GM18520 (cell line): Measurements from ENCODE around the gene MSI2.

Source experiments
- ATAC-seq: cut with Tn5 transposase; IDR thresholded peaks from one replicate; pipeline ENCODE4 v1.9.1; 2021; ENCODE audit not compliant: unreplicated experiment

Gene MSI2

GRCh38 chr17:57532556-57532955 is 276.2 kb downstream of the MSI2 start:
- ATAC-seq: no peak

- no peak for ATAC-seq
Observed at GRCh38 chr17:57532966-57533365, 276.6 kb downstream of the MSI2 start.

GRCh38 chr17:57533684-57534305 is 277.5 kb downstream of the MSI2 start:
- no peak for ATAC-seq

GRCh38 chr17:57534863-57535248 is 278.5 kb downstream of the MSI2 start:
- ATAC-seq: no peak

GRCh38 chr17:57535249-57535966 is 279.1 kb downstream of the MSI2 start:
- no peak for ATAC-seq

GRCh38 chr17:57536289-57536688 is 280.0 kb downstream of the MSI2 start:
- ATAC-seq: no peak

GRCh38 chr17:57536789-57537523 is 280.6 kb downstream of the MSI2 start:
- no peak for ATAC-seq

GRCh38 chr17:57537524-57538410 is 281.4 kb downstream of the MSI2 start:
- no peak for ATAC-seq

GRCh38 chr17:57538736-57539456 is 282.6 kb downstream of the MSI2 start:
- no peak for ATAC-seq

GRCh38 chr17:57539529-57540301 is 283.4 kb downstream of the MSI2 start:
- no peak for ATAC-seq

GRCh38 chr17:57540596-57540995 is 284.3 kb downstream of the MSI2 start:
- ATAC-seq: no peak

- no peak for ATAC-seq
Observed at GRCh38 chr17:57541049-57541448, 284.7 kb downstream of the MSI2 start.

GRCh38 chr17:57541472-57542394 is 285.4 kb downstream of the MSI2 start:
- no peak for ATAC-seq

GRCh38 chr17:57542510-57542909 is 286.2 kb downstream of the MSI2 start:
- no peak for ATAC-seq

- no peak for ATAC-seq
Observed at GRCh38 chr17:57543230-57543629, 286.9 kb downstream of the MSI2 start.

GRCh38 chr17:57544401-57544800 is 288.1 kb downstream of the MSI2 start:
- no peak for ATAC-seq

- ATAC-seq: no peak
Observed at GRCh38 chr17:57544834-57545463, 288.6 kb downstream of the MSI2 start.

- no peak for ATAC-seq
Observed at GRCh38 chr17:57545731-57546342, 289.5 kb downstream of the MSI2 start.
